SK-N-SH (cell line): ENCODE measurements around the gene ACD. TPM values are rescaled to one million over a fixed set of nuclear protein-coding genes. Genes with fewer than 3 reads are reported as not detected.

Experiments used
- CTCF ChIA-PET: fragments of 300-600, 350-600 bp; formaldehyde crosslinking; extraction: SDS; loops from one replicate; lab custom pipeline; 2021; lab: Yijun Ruan, JAX
- POLR2A ChIA-PET: fragments of 350-600 bp; sonication (Branson Sonifier 250); formaldehyde crosslinking; extraction: SDS; loops from one replicate; lab custom pipeline; 2020; ENCODE audit warnings: antibody characterized with exemption, inconsistent platforms; lab: Yijun Ruan, JAX
- DNase-seq: peaks from one replicate; pipeline ENCODE4 v3.0.0; 2012
- H2AFZ ChIP-seq: fragments of 200-600 bp; sonication (generic); 2 replicates; pipeline ENCODE4 v1.8.1; 2016; ENCODE audit warnings: antibody characterized with exemption, mild to moderate bottlenecking, low read depth
- H3F3A ChIP-seq: fragments of 200-600 bp; sonication (generic); replicated peaks from 2 replicates; pipeline ENCODE3; 2016; ENCODE audit warnings: antibody characterized with exemption, mild to moderate bottlenecking; ENCODE audit not compliant: insufficient read depth
- H3K27ac ChIP-seq, 2 experiments: fragments of 200-500 bp in 1 of 2; fragments of 200-600 bp in 1 of 2; sonication (Bioruptor generic) in 1 of 2; sonication (generic), shearing (Covaris generic) in 1 of 2; 2 replicates each; pipeline versions ENCODE4 v1.5.1 to v1.6.1; 2014 to 2016; ENCODE audit warnings: low read depth in 2 of 2, inconsistent platforms in 1 of 2, low read length in 1 of 2, mild to moderate bottlenecking in 1 of 2, mixed read lengths in 1 of 2
- H3K27me3 ChIP-seq: fragments of 200-600 bp; sonication (generic), shearing (Covaris generic); 2 replicates; pipeline ENCODE4 v1.6.1; 2016; ENCODE audit warnings: mixed run types; ENCODE audit not compliant: insufficient read depth
- H3K36me3 ChIP-seq, 2 experiments: fragments of 200-500 bp in 1 of 2; fragments of 200-600 bp in 1 of 2; sonication (Bioruptor generic) in 1 of 2; sonication (generic) in 1 of 2; replicated peaks in 1 of 2; 2 replicates each; pipeline versions ENCODE3 to v1.5.1; 2014 to 2016; ENCODE audit warnings: low read length in 1 of 2, mild to moderate bottlenecking in 1 of 2; ENCODE audit not compliant: insufficient read depth in 2 of 2, control insufficient read depth in 1 of 2
- H3K4me1 ChIP-seq, 2 experiments: fragments of 200-500 bp in 1 of 2; fragments of 200-600 bp in 1 of 2; sonication (Bioruptor generic) in 1 of 2; sonication (generic), shearing (Covaris generic) in 1 of 2; 2 replicates each; pipeline versions ENCODE4 v1.5.1 to v1.6.1; 2014 to 2016; ENCODE audit warnings: low read depth in 1 of 2, low read length in 1 of 2, mixed run types in 1 of 2; ENCODE audit not compliant: insufficient read depth in 2 of 2, control insufficient read depth in 1 of 2
- H3K4me2 ChIP-seq: fragments of 200-600 bp; sonication (generic), shearing (Covaris generic); 2 replicates; pipeline ENCODE4 v1.6.1; 2017; ENCODE audit warnings: mixed run types
- H3K4me3 ChIP-seq, 2 experiments: fragments of 200-500 bp in 1 of 2; fragments of 200-600 bp in 1 of 2; sonication (Bioruptor generic) in 1 of 2; sonication (generic), shearing (Covaris generic) in 1 of 2; 2 replicates each; pipeline versions ENCODE4 v1.5.1 to v1.8.1; 2014 to 2016; ENCODE audit warnings: low read depth in 2 of 2, inconsistent platforms in 1 of 2, low read length in 1 of 2, mild to moderate bottlenecking in 1 of 2, mixed read lengths in 1 of 2, moderate library complexity in 1 of 2
- H3K79me2 ChIP-seq: fragments of 200-600 bp; sonication (generic); 2 replicates; pipeline ENCODE4 v1.8.1; 2017; ENCODE audit warnings: mild to moderate bottlenecking; ENCODE audit not compliant: insufficient read depth
- H3K9ac ChIP-seq: fragments of 200-600 bp; sonication (generic); 2 replicates; pipeline ENCODE4 v1.6.1; 2017; ENCODE audit warnings: mixed run types
- H3K9me2 ChIP-seq: fragments of 200-600 bp; sonication (generic); 2 replicates; pipeline ENCODE4 v1.6.1; 2017; ENCODE audit warnings: mixed run types
- H3K9me3 ChIP-seq: fragments of 200-600 bp; sonication (generic); 2 replicates; pipeline ENCODE4 v1.6.1; 2017; ENCODE audit warnings: mixed run types, mild to moderate bottlenecking, moderate library complexity
- H4K20me1 ChIP-seq: fragments of 200-600 bp; sonication (generic); 2 replicates; pipeline ENCODE4 v1.6.1; 2017; ENCODE audit warnings: mild to moderate bottlenecking, mixed run types; ENCODE audit not compliant: insufficient read depth
- CHD2 ChIP-seq: fragments of 150-350 bp; IDR thresholded peaks from 2 replicates; pipeline ENCODE4 v1.6.1; 2018; ENCODE audit warnings: low read length; ENCODE audit not compliant: partially characterized antibody
- EZH2phosphoT487 ChIP-seq: fragments of 200-600 bp; sonication (generic); IDR thresholded peaks from 2 replicates; pipeline ENCODE4 v1.6.1; 2017; ENCODE audit warnings: low read depth, mixed run types, mild to moderate bottlenecking, antibody characterized with exemption, moderate library complexity, borderline replicate concordance
- FOXM1 ChIP-seq: IDR thresholded peaks from 2 replicates; pipeline ENCODE4 v1.4.0; 2012; ENCODE audit warnings: low read depth, mild to moderate bottlenecking
- GABPA ChIP-seq: IDR thresholded peaks from 2 replicates; pipeline ENCODE4 v1.4.0; 2012; ENCODE audit warnings: low read depth, mild to moderate bottlenecking
- JUND ChIP-seq: IDR thresholded peaks from 2 replicates; pipeline ENCODE4 v1.4.0; 2012
- NFIC ChIP-seq: IDR thresholded peaks from 2 replicates; pipeline ENCODE4 v1.4.0; 2012; ENCODE audit warnings: borderline replicate concordance
- POLR2AphosphoS5 ChIP-seq: IDR thresholded peaks from 2 replicates; pipeline ENCODE4 v1.6.1; 2012; ENCODE audit warnings: low read depth, low read length
- RXRA ChIP-seq: IDR thresholded peaks from 2 replicates; pipeline ENCODE4 v1.4.0; 2012; ENCODE audit warnings: low read depth, mild to moderate bottlenecking, borderline replicate concordance
- SMC3 ChIP-seq: IDR thresholded peaks from 2 replicates; pipeline ENCODE4 v1.6.1; 2012; ENCODE audit warnings: low read depth, low read length, improper control_type of control experiment
- WGBS: methylation state at CpG from one replicate; pipeline ENCODE4 v1.1.6; 2017; ENCODE audit warnings: low lambda C conversion rate; 5-methylcytosine and 5-hydroxymethylcytosine counted together
- polyA plus RNA-seq, 3 experiments: library from polyadenylated mRNA; depleted of rRNA; stranded (reverse); fragments of >200 nt; gene quantifications; 2 replicates each; pipeline ENCODE4 v1.2.3, GENCODE V29; 2012
- TF ChIP-seq, protein P1 (sequence below): IDR thresholded peaks from 2 replicates; pipeline ENCODE4 v1.4.0; 2012; ENCODE audit warnings: low read depth, borderline replicate concordance
- TF ChIP-seq, protein P2 (sequence below): IDR thresholded peaks from 2 replicates; pipeline ENCODE4; 2012
- TF ChIP-seq, protein P3 (sequence below): IDR thresholded peaks from 2 replicates; pipeline ENCODE4 v1.6.1; 2012; ENCODE audit warnings: mild to moderate bottlenecking, low read depth, low read length, moderate library complexity

The ACD gene
- polyA plus RNA-seq, 1 of the 3 experiments (the other 2 are of a cell fraction) = 37.8 TPM

DNA sequence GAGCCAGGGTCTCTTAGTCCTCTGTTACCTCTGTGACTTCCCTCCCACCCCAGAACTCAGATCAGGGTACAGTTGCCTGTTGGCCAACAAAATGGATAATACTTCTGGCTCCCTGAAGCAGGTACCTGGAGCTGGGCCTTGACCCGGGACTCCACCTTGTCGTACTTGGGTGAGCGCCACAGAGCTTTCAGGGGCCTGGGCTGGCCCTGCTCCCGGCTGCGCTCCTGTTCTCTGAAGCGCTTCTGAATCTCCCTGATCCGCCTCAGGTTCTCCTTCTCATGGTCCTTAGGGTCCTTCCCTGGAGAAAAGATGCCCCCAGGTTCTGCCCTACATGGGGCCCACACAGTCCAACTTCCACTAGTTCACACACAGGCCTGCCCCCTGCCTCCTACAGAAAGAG lies 4.8 kb upstream of the ACD start:
- H3K36me3 ChIP-seq = peaks cover 0 to 13% of the 10 kb centered on the region in 2 experiments
- WGBS = 92% methylated on average over 6 of the region's 7 CpGs
- H3K27ac ChIP-seq = no peak overlapping the region
- H3K79me2 ChIP-seq = peaks cover 4% of the 10 kb centered on the region; the same call in 1 of the 2 replicates
- H3K4me3 ChIP-seq = no peak overlapping the region
- ChIA-PET CTCF (interaction anchor here (1.1 to 18.3 kb wide), 10 partner anchors 8 to 376 kb away, joined by 3 to 246 read pairs (median 6); partner anchors contain the start of genes ATP6V0D1, CARMIL2 and CTCF), POLR2A (interaction anchor here (1.1 kb wide), 1 partner anchor 102 kb away, joined by 4 read pairs; the partner anchor contains the start of gene CTCF)
- TF ChIP-seq NFIC = no peak
- TF ChIP-seq, protein P1, sequence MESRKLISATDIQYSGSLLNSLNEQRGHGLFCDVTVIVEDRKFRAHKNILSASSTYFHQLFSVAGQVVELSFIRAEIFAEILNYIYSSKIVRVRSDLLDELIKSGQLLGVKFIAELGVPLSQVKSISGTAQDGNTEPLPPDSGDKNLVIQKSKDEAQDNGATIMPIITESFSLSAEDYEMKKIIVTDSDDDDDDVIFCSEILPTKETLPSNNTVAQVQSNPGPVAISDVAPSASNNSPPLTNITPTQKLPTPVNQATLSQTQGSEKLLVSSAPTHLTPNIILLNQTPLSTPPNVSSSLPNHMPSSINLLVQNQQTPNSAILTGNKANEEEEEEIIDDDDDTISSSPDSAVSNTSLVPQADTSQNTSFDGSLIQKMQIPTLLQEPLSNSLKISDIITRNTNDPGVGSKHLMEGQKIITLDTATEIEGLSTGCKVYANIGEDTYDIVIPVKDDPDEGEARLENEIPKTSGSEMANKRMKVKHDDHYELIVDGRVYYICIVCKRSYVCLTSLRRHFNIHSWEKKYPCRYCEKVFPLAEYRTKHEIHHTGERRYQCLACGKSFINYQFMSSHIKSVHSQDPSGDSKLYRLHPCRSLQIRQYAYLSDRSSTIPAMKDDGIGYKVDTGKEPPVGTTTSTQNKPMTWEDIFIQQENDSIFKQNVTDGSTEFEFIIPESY = no peak
- TF ChIP-seq POLR2AphosphoS5 = no peak
- TF ChIP-seq FOXM1 = no peak
- TF ChIP-seq EZH2phosphoT487 = no peak
- TF ChIP-seq RXRA = no peak
- TF ChIP-seq, protein P2, sequence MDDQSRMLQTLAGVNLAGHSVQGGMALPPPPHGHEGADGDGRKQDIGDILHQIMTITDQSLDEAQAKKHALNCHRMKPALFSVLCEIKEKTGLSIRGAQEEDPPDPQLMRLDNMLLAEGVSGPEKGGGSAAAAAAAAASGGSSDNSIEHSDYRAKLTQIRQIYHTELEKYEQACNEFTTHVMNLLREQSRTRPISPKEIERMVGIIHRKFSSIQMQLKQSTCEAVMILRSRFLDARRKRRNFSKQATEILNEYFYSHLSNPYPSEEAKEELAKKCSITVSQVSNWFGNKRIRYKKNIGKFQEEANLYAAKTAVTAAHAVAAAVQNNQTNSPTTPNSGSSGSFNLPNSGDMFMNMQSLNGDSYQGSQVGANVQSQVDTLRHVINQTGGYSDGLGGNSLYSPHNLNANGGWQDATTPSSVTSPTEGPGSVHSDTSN = no peak
- TF ChIP-seq JUND = no peak
- TF ChIP-seq CHD2 = no peak
- no peak for TF ChIP-seq SMC3
- TF ChIP-seq, protein P3, sequence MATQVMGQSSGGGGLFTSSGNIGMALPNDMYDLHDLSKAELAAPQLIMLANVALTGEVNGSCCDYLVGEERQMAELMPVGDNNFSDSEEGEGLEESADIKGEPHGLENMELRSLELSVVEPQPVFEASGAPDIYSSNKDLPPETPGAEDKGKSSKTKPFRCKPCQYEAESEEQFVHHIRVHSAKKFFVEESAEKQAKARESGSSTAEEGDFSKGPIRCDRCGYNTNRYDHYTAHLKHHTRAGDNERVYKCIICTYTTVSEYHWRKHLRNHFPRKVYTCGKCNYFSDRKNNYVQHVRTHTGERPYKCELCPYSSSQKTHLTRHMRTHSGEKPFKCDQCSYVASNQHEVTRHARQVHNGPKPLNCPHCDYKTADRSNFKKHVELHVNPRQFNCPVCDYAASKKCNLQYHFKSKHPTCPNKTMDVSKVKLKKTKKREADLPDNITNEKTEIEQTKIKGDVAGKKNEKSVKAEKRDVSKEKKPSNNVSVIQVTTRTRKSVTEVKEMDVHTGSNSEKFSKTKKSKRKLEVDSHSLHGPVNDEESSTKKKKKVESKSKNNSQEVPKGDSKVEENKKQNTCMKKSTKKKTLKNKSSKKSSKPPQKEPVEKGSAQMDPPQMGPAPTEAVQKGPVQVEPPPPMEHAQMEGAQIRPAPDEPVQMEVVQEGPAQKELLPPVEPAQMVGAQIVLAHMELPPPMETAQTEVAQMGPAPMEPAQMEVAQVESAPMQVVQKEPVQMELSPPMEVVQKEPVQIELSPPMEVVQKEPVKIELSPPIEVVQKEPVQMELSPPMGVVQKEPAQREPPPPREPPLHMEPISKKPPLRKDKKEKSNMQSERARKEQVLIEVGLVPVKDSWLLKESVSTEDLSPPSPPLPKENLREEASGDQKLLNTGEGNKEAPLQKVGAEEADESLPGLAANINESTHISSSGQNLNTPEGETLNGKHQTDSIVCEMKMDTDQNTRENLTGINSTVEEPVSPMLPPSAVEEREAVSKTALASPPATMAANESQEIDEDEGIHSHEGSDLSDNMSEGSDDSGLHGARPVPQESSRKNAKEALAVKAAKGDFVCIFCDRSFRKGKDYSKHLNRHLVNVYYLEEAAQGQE = no peak
- TF ChIP-seq GABPA = no peak
- no peak overlapping the region for H3K9ac ChIP-seq
- no peaks in the 10 kb centered on the region for H4K20me1 ChIP-seq
- H3K4me2 ChIP-seq = no peak overlapping the region
- H3K27me3 ChIP-seq = no peaks in the 10 kb centered on the region
- peaks cover 24% of the 10 kb centered on the region for H3F3A ChIP-seq
- no peaks in the 10 kb centered on the region for H3K9me3 ChIP-seq
- no peak overlapping the region for H2AFZ ChIP-seq
- no peaks in the 10 kb centered on the region for H3K9me2 ChIP-seq
- no peak for DNase-seq
- H3K4me1 ChIP-seq = peaks cover 10 to 35% of the 10 kb centered on the region in 2 experiments; a peak in 2 of 4 replicates
